ENCODE measurements around the gene FBXL7.

The FBXL7 gene

DNA sequence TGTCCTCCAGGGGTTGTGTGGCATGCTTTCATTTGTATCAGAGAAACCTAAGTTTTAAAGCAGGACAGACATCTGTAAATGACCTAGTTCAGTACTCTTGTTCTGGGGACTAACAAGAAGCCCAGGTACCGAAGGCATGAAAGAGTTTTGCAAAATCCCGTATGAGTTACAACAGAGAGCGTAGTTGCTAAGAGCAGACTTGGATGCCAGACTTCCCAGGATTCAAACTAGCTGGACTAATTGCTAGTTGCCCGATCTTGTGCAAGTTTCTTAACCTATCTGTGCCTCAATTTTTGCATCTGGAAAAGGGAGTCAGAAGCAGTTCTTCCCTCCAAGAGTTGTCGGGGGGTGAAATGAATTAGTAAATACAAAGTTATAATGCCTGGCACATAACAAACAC lies 20.9 kb downstream of the FBXL7 start:
- ChIA-PET POLR2A (no interaction called here), CTCF (interaction anchor here (1.2 kb wide), 1 partner anchor 18 kb away, joined by 3 read pairs; no protein-coding TSS in a partner anchor)
- no peak for DNase-seq (ENCODE audit: extremely low spot score)
- TF ChIP-seq, protein P1, sequence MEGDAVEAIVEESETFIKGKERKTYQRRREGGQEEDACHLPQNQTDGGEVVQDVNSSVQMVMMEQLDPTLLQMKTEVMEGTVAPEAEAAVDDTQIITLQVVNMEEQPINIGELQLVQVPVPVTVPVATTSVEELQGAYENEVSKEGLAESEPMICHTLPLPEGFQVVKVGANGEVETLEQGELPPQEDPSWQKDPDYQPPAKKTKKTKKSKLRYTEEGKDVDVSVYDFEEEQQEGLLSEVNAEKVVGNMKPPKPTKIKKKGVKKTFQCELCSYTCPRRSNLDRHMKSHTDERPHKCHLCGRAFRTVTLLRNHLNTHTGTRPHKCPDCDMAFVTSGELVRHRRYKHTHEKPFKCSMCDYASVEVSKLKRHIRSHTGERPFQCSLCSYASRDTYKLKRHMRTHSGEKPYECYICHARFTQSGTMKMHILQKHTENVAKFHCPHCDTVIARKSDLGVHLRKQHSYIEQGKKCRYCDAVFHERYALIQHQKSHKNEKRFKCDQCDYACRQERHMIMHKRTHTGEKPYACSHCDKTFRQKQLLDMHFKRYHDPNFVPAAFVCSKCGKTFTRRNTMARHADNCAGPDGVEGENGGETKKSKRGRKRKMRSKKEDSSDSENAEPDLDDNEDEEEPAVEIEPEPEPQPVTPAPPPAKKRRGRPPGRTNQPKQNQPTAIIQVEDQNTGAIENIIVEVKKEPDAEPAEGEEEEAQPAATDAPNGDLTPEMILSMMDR (IDR thresholded peaks at IDR 0.05; ENCODE audit: control extremely low read depth, extremely low read depth, low read depth, missing control alignments) = no peak

DNA sequence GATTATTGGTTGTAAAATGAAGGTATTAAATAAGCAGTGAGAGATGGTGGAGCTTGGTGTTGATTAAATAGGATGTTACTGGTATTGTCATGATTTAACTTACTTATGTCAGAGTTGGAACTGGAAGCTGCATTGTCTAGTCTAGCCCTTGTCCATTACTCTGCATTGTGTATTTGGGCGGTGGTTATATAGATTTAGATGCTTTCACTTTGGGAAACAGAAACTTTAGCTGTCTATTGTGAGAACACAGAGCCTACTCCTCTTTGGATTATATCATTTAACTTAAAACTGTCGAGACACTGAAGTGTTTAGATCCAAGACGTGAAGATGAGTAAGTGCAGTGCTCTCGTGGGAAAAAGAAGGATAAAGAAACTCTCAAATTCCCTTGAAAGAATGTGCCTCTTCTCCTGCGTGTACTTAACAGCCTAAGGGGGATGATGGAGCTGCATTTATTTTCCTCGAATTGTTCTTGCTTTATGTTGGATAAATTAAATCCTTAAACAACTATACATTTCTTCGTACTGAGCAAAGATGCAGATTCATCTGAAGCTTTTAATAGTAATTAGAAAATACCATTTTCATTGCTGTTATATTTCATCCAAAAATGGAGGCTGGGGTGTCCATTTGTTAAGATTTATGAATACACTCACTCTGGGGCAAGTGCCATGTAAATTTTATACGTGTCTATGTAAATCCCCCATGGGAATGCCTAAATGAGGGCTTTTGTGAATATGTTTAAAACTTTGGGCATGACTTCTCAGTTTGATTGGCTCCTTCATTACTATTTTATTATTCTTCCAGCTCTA lies 21.6 kb downstream of the FBXL7 start:
- ChIA-PET POLR2A (no interaction called here), CTCF (interaction anchor here (1.2 to 1.6 kb wide), 3 partner anchors 10 to 18 kb away, joined by 3 to 6 read pairs (median 3); no protein-coding TSS in a partner anchor)
- TF ChIP-seq, protein P1 (IDR thresholded peaks at IDR 0.05; ENCODE audit: control extremely low read depth, extremely low read depth, low read depth, missing control alignments) = no peak

DNA sequence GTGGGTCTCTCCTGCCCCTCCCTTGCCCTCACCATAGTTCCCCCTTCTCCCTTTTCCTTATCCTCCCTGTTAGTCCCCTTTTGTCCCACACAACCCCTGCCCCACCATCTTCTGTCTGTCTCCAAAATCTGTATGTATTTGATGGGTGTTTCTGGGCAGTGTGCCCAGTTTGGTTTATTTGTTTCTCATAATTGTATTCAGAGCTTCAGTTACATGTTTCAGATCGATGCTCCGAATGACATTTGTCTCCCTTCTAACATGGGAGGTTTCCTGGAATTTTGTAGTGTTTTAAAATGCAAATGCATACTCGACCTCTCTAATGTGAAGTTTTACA lies 22.2 kb downstream of the FBXL7 start:
- no peak for DNase-seq (ENCODE audit: extremely low spot score)
- POLR2A ChIA-PET = no interaction called here
- CTCF ChIA-PET = interaction anchor here (1.3 to 1.6 kb wide), 2 partner anchors 9 to 15 kb away, joined by 3 to 6 read pairs; no protein-coding TSS in a partner anchor
- TF ChIP-seq, protein P1 (IDR thresholded peaks at IDR 0.05; ENCODE audit: control extremely low read depth, extremely low read depth, low read depth, missing control alignments) = no peak

More for the DNA sequence above, 21.6 kb downstream of the FBXL7 start:
- no peak for DNase-seq (ENCODE audit: extremely low spot score)

DNA sequence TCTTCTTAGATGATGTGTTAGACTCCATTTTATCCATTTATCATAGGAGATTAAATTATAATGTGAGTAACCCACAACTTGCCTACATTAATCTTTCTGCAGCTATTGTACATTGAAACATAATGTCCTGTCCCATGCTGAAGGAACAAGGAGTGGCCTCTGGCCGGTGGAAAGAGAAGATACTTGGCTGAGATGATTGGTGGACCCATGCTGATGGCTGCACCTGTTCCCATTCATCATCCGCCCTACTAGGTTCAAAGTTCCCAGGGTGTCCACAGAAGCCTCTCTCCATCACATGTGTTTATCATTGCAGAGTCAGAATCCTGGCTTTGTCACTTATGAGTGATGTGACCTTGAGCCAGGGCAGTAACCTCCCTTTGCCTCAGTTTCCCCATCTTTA lies 24.7 kb downstream of the FBXL7 start:
- ChIA-PET CTCF (interaction anchor here (0.9 kb wide), 1 partner anchor 13 kb away, joined by 3 read pairs; no protein-coding TSS in a partner anchor), POLR2A (no interaction called here)
- DNase-seq (ENCODE audit: extremely low spot score) = no peak
- TF ChIP-seq, protein P1 (IDR thresholded peaks at IDR 0.05; ENCODE audit: control extremely low read depth, extremely low read depth, low read depth, missing control alignments) = no peak

DNA sequence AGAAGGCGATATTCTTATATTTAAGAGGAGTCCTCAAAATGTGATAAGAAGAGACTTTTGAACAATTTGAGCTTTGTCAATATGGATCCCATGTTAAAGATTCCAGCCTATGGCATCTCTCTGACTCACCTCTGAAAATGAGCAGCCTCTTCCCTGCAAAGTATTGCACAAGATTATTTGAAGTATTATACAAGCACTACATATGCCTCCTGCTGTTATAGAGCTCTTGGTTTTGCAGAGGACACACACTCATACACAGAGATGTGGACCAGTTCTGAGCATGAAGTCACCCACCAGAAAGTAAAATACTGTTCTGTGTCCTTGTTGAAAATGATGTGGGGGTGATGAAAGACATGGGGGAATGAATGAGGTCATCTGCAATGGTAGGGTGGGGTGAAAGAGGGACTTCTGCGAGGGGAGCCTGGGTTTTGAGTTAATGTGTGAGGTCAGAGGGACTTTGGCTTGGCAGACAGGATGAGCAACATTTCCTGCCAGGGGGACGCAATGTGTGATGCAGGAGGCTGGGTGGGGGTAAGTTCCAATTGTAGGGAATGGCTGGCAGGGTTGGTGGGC lies 25.8 kb downstream of the FBXL7 start:
- ChIA-PET POLR2A (no interaction called here), CTCF (interaction anchor here (0.9 kb wide), 1 partner anchor 14 kb away, joined by 3 read pairs; no protein-coding TSS in a partner anchor)
- TF ChIP-seq, protein P1 (IDR thresholded peaks at IDR 0.05; ENCODE audit: control extremely low read depth, extremely low read depth, low read depth, missing control alignments) = no peak
- no peak for DNase-seq (ENCODE audit: extremely low spot score)

DNA sequence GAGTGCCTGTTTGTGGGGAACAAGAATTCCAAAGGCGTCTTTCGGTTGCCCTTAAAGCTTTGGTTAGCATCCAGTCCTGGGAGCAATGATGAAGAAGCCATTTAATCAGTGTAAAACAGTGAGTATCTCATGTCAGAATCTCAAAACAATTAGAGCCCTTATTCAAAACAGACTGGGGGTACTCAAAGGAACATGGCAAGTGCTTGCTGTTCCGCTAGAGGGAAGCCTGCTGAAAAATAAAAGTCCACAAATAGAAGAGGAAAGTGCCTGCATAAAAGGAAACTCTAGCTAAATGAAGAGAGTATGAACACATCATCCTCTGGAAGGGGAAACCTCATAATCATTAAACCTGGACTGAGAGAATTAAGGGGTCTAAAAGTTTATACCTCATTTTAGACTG lies 26.4 kb downstream of the FBXL7 start:
- TF ChIP-seq, protein P1 (IDR thresholded peaks at IDR 0.05; ENCODE audit: control extremely low read depth, extremely low read depth, low read depth, missing control alignments) = no peak
- POLR2A ChIA-PET = no interaction called here

More for the DNA sequence above, 26.4 kb downstream of the FBXL7 start:
- CTCF ChIA-PET = no interaction called here
- no peak for DNase-seq (ENCODE audit: extremely low spot score)
